Cortex of kidney (tissue), 1 donor: ENCODE results near the gene APOBEC4.
"Not testable (repeated sequence)": the region's sequence is repeated elsewhere in the genome, so short reads cannot be mapped to it uniquely, and the experiment has no call there.

Experiments
- DNase-seq: peaks from one replicate; lab custom pipeline; 2025; lab: John Stamatoyannopoulos, UW

The APOBEC4 gene

GRCh38 chr1:183634429-183635065 lies 18.6 kb downstream of the APOBEC4 start:
- DNase-seq = no peak

- no peak for DNase-seq
These were observed 19.3 kb downstream of the APOBEC4 start for GRCh38 chr1:183633676-183634343.

GRCh38 chr1:183632964-183633363 lies 20.2 kb downstream of the APOBEC4 start:
- DNase-seq = no peak

GRCh38 chr1:183632114-183632513 lies 21.0 kb downstream of the APOBEC4 start:
- no peak for DNase-seq

- DNase-seq = no peak
These were observed 22.4 kb downstream of the APOBEC4 start for GRCh38 chr1:183630748-183631147.

- no peak for DNase-seq
These were observed 24.6 kb downstream of the APOBEC4 start for GRCh38 chr1:183628537-183628936.

- DNase-seq = not testable (repeated sequence)
These were observed 26.9 kb downstream of the APOBEC4 start for GRCh38 chr1:183626236-183626635.

GRCh38 chr1:183622884-183623785 lies 30.0 kb downstream of the APOBEC4 start:
- no peak for DNase-seq

GRCh38 chr1:183622013-183622412 lies 31.1 kb downstream of the APOBEC4 start:
- DNase-seq = no peak

- no peak for DNase-seq
These were observed 32.8 kb downstream of the APOBEC4 start for GRCh38 chr1:183620311-183620710.

- DNase-seq = no peak
These were observed 33.3 kb downstream of the APOBEC4 start for GRCh38 chr1:183619781-183620180.

GRCh38 chr1:183618202-183618601 lies 34.9 kb downstream of the APOBEC4 start:
- DNase-seq = not testable (repeated sequence)

- not testable (repeated sequence) for DNase-seq
These were observed 40.1 kb downstream of the APOBEC4 start for GRCh38 chr1:183612975-183613374.

GRCh38 chr1:183612407-183612806 lies 40.7 kb downstream of the APOBEC4 start:
- no peak for DNase-seq

GRCh38 chr1:183611021-183611420 lies 42.1 kb downstream of the APOBEC4 start:
- no peak for DNase-seq

- no peak for DNase-seq
These were observed 43.2 kb downstream of the APOBEC4 start for GRCh38 chr1:183609759-183610452.

GRCh38 chr1:183609313-183609712 lies 43.8 kb downstream of the APOBEC4 start:
- DNase-seq = no peak

GRCh38 chr1:183607322-183607980 lies 45.7 kb downstream of the APOBEC4 start:
- DNase-seq = no peak

- no peak for DNase-seq
These were observed 47.2 kb downstream of the APOBEC4 start for GRCh38 chr1:183605904-183606303.

GRCh38 chr1:183604815-183605214 lies 48.3 kb downstream of the APOBEC4 start:
- DNase-seq = no peak

- DNase-seq = no peak
These were observed 48.9 kb downstream of the APOBEC4 start for GRCh38 chr1:183604038-183604808.
